ENCODE data around the gene PRKN. TPM values are rescaled to one million over a fixed set of nuclear protein-coding genes. Genes with fewer than 3 reads are reported as not detected.

The PRKN gene
- total RNA-seq, 2 experiments from 2014 or later, result not detected

DNA sequence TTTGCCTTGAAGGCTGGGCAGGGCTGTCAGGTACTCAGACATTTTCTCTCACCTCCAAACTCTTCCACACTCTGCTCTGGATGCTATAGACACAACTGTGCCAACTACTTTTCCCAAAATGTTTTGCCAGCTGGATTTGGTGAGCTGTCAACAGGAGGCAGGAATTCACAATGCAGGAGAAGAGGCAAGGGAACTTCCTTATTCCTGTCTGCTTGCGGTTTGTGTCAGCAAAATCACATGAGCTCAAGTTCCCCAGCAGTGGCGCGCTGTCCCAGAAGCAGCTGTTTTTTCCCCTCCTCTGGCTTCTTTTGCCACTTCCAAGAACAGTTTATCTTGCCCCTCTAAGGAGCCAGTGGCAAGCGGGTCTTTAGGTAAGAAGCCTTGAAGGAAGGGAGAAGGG, 608.2 kb downstream of the PRKN start:
- no peaks in the 10 kb centered on the region for H3K4me1 Mint-ChIP-seq
- no peak overlapping the region for H3K4me3 Mint-ChIP-seq
- H3K27ac Mint-ChIP-seq, result no peak overlapping the region
- no peaks in the 10 kb centered on the region for H3K27me3 Mint-ChIP-seq
- no peaks in the 10 kb centered on the region for H3K36me3 Mint-ChIP-seq
- no peak for ATAC-seq
- no peaks in the 10 kb centered on the region for H3K9me3 Mint-ChIP-seq (ENCODE audit: low read depth)
- DNase-seq, result no peak
- CTCF ChIA-PET, result no interaction called here

DNA sequence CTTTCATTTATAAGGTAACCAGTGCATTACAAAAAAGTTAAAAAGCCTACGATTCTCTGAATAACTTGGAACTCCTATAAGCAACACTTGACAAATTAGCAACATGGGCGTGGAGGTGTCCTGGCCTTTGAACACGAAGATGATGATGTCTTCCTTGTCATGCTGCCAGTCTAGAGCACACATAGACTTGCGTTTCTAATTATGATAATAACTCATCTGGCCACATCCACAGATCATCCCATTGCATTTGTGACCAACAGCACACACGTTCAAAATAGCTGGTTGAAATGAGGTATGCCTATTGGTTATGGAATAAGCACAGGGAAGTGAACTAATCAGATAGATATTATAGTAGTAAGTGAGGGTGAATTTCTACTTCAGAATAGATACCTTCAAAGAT, 608.9 kb downstream of the PRKN start:
- CTCF ChIA-PET, result no interaction called here
- ATAC-seq, result no peak
- no peaks in the 10 kb centered on the region for H3K4me1 Mint-ChIP-seq
- no peaks in the 10 kb centered on the region for H3K27me3 Mint-ChIP-seq
- no peak overlapping the region for H3K27ac Mint-ChIP-seq
- no peaks in the 10 kb centered on the region for H3K36me3 Mint-ChIP-seq
- no peaks in the 10 kb centered on the region for H3K9me3 Mint-ChIP-seq (ENCODE audit: low read depth)
- no peak overlapping the region for H3K4me3 Mint-ChIP-seq
- no peak for DNase-seq

DNA sequence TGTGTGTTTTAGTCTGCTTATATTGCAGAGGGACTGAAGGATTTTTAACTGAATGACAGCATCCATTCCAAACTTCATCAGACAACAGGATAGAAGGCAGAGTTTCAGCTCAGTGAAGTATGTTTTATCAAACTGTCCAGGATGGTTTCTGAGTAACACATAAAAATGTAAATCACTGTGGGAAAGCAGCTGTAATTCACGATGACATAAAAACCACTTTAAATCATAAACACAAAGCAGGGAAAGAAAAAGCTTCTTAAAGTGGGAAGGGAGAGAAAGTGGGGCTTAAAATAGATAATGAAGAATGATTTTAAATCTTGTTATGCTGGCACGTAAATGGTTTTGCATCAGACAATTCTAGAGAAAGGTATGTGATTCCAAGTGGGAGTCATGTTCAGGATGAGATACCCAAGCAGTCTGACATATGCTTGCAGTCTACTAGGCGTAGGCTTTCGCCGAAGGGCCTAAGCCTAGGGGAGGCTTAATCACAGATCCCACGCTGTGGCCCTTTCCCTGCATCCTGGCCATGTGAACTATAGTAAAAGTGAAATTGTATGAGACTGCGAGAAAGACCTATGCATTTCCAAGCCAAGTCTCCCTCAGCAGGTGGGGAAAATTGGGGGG, 610.6 kb downstream of the PRKN start:
- CTCF ChIA-PET, result no interaction called here
- Mint-ChIP-seq H3K4me1 (no peaks in the 10 kb centered on the region), H3K4me3 (no peak overlapping the region), H3K9me3 (ENCODE audit: low read depth) (no peaks in the 10 kb centered on the region), H3K36me3 (no peaks in the 10 kb centered on the region), H3K27me3 (no peaks in the 10 kb centered on the region), H3K27ac (no peak overlapping the region)
- DNase-seq (no peak), ATAC-seq (no peak)

DNA sequence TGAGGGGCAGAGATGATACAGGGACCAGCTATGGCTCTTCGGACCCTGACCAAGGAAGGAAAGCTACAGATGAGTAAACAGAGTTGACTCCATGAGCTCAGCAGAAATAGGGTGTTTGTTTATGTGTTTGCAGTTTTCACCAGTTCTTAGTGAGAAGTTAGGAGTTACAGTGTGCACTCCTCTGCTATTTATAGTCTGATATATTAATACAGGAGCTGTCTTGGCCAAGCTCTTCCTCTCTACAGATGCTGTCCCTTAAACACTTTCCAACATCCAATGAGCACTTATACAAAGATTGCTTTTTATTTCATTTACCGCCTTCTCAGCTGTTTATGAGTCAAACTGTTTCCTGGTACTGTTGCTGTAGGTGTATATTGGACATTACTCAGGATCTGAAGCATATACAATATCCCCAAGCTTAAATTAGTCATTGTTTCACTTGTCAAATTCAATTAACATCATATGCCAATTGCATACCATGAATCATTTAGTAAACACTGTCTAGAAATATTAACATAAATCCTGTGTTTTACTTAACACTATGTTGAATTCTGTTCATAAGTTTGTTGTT, 618.0 kb downstream of the PRKN start:
- DNase-seq, result no peak

DNA sequence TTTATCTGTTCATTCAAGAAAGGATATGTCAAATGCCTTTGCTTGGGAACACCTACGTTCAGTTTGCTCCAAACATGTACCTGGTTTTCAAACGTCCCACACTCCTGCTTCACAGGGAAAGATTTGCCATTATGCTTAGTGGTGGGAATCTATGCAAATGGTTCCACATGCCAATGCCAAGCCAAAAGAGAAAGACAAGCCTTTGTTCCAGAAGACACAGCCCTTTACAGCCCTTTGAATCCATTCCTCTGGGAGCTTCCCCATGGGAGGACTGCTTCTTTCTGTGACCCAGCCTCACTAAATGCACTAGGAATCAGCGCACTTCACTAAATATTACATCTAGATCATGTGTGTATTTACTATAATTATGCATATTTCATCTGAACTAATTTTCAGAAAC, 619.5 kb downstream of the PRKN start:
- H3K9me3 Mint-ChIP-seq (ENCODE audit: low read depth), result peaks cover 7% of the 10 kb centered on the region
- H3K27ac Mint-ChIP-seq, result no peak overlapping the region
- H3K4me1 Mint-ChIP-seq, result peaks cover 2% of the 10 kb centered on the region
- DNase-seq, result no peak
- H3K36me3 Mint-ChIP-seq, result no peaks in the 10 kb centered on the region
- CTCF ChIA-PET, result no interaction called here
- no peak overlapping the region for H3K4me3 Mint-ChIP-seq
- ATAC-seq, result no peak
- no peaks in the 10 kb centered on the region for H3K27me3 Mint-ChIP-seq

More for the DNA sequence above, 618.0 kb downstream of the PRKN start:
- peaks cover 7% of the 10 kb centered on the region for H3K9me3 Mint-ChIP-seq (ENCODE audit: low read depth)
- no peaks in the 10 kb centered on the region for H3K27me3 Mint-ChIP-seq
- no peak for ATAC-seq
- no peaks in the 10 kb centered on the region for H3K36me3 Mint-ChIP-seq
- CTCF ChIA-PET, result no interaction called here
- H3K4me3 Mint-ChIP-seq, result no peak overlapping the region
- peaks cover 2% of the 10 kb centered on the region for H3K4me1 Mint-ChIP-seq
- H3K27ac Mint-ChIP-seq, result no peak overlapping the region

DNA sequence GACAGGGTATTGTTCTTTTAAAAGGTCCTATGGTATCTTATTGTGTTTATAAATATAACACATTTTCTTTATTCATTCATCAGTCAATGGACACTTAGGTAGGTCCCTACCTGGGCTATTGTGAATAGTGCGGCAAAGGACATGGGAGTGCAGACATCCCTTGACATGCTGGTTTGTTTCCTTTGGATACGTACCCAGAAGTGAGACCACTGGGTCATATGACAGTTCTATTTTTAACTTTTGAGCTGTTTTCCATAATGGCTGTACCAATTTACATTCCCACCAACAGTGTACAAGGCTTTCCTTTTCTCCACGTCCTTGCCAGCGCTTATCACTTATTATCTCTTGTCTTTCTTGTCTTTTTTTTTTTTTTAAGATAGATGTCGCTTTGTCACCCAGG, 627.5 kb downstream of the PRKN start:
- Mint-ChIP-seq H3K4me1 (no peaks in the 10 kb centered on the region), H3K9me3 (ENCODE audit: low read depth) (peaks cover 4% of the 10 kb centered on the region), H3K4me3 (no peak overlapping the region), H3K27me3 (no peaks in the 10 kb centered on the region), H3K36me3 (no peaks in the 10 kb centered on the region), H3K27ac (no peak overlapping the region)
- no peak for ATAC-seq
- CTCF ChIA-PET, result no interaction called here
- DNase-seq, result no peak

DNA sequence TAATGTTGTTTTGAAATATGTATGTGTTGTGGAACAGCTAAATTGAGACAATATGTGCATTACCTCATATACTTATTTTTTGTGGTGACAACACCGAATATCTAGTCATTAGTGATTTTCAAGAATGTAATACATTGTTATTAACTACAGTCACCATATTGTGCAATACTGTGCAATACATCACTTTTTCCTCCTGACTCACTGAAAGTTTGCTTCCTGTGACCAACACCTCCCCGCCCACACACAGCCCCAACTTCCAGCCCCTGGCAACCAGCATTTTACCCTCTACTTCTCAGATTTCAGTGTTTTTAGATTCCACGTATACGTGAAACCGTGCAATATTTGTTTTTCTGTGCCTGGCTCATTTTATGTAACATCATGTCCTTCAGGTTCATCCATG, 627.9 kb downstream of the PRKN start:
- H3K36me3 Mint-ChIP-seq, result no peaks in the 10 kb centered on the region
- CTCF ChIA-PET, result no interaction called here
- H3K27ac Mint-ChIP-seq, result no peak overlapping the region
- H3K9me3 Mint-ChIP-seq (ENCODE audit: low read depth), result peaks cover 3% of the 10 kb centered on the region
- H3K4me1 Mint-ChIP-seq, result no peaks in the 10 kb centered on the region
- DNase-seq, result no peak
- ATAC-seq, result no peak
- no peaks in the 10 kb centered on the region for H3K27me3 Mint-ChIP-seq
- H3K4me3 Mint-ChIP-seq, result no peak overlapping the region

DNA sequence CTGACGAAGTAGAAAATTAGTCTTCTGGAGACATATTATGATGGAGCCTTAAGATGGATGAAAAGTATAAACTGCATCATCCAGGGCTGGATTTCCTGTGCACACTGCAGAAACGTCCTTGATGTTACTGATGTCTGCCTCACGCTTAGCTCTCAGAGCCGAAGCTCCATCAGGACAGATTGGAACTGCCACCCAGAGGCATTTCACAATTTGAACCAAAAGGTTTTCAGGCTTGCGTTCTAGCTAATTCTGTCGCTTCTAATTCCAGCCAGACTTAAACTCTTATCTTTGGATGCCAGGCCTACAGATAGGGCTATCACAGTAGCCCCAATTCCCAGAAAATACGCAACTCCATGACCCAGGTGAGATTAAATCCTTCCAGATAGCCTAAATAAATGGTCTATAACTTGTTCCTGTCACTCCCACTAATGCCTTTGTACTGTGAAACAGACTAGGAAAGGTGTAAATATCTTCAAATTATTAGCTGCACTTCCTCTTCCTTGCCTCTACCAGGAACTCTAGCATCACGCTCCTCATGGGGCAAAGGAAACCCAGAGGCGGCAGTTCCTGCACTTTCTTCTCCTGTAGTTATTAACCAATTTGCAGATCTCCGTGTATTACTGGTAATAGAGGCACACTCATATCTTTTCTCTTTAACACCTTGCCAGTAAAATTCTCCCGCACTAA, 634.6 kb downstream of the PRKN start:
- no peaks in the 10 kb centered on the region for H3K4me1 Mint-ChIP-seq
- no peaks in the 10 kb centered on the region for H3K27me3 Mint-ChIP-seq
- CTCF ChIA-PET, result no interaction called here
- H3K4me3 Mint-ChIP-seq, result no peak overlapping the region
- DNase-seq, result no peak
- peaks cover 3% of the 10 kb centered on the region for H3K9me3 Mint-ChIP-seq (ENCODE audit: low read depth)
- H3K36me3 Mint-ChIP-seq, result no peaks in the 10 kb centered on the region
- no peak for ATAC-seq
- H3K27ac Mint-ChIP-seq, result no peak overlapping the region

DNA sequence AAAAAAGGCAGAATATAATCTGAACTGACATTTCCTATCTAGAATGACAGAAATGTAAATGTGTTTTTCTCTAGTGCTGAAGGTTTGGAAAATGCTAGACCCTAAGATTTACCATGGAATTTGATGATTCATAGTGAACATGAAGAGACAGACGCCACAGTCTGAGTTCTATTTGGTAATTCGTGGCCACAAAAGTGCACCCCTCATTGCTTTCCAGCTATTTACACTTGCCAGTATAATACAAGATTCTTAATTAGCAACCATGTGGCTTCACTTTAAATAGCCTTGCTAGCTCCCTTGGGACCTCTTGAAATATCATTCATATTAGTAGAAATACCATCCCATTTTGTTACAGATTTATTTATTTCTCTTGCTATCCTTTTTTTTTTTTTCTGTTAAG, 636.8 kb downstream of the PRKN start:
- Mint-ChIP-seq H3K4me3 (no peak overlapping the region), H3K36me3 (no peaks in the 10 kb centered on the region), H3K27ac (no peak overlapping the region), H3K27me3 (no peaks in the 10 kb centered on the region), H3K4me1 (no peaks in the 10 kb centered on the region), H3K9me3 (ENCODE audit: low read depth) (no peaks in the 10 kb centered on the region)
- ATAC-seq, result no peak
- DNase-seq, result no peak
- CTCF ChIA-PET, result no interaction called here

DNA sequence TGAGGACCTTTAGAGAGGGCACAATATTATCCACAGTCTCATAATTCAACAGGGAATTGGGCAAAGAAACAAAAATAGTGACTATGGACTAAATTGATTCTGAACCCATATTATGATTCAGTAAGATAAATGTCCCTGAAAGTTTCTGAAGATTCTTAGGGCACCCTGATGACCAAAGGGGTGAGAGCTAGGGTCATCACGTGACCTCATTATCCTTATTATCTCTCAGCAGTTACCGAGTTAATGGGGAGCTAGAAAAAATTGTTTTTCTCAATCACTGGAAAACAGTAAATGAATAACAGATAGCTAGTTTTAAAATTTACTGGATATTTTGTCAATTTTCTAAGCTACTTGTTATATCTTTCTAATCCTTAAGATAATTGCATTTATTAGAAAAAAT, 639.5 kb downstream of the PRKN start:
- Mint-ChIP-seq H3K4me1 (no peaks in the 10 kb centered on the region), H3K4me3 (no peak overlapping the region), H3K27me3 (no peaks in the 10 kb centered on the region), H3K27ac (no peak overlapping the region), H3K36me3 (no peaks in the 10 kb centered on the region), H3K9me3 (ENCODE audit: low read depth) (peaks cover 2% of the 10 kb centered on the region)
- CTCF ChIA-PET, result no interaction called here
- DNase-seq, result no peak
- no peak for ATAC-seq

DNA sequence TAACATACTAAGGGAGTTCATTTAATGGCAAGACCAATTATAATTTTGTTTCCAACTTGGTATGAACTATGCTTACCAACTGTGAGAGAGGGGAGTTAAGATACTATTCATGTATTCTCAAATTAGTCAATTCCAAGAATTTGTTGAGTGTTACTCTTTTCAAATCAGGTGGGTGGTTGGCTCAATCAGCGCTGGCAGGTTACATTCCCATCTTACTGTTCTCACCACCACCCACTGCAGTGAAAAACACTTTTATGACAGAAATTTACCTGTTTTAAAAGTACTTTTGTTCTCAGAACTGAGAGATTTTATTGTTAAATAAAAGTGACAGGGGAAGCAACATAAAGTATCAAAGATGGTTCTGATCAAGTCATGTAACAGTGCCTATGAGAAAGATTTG, 642.0 kb downstream of the PRKN start:
- H3K4me1 Mint-ChIP-seq, result no peaks in the 10 kb centered on the region
- DNase-seq (no peak), ATAC-seq (no peak)
- H3K9me3 Mint-ChIP-seq (ENCODE audit: low read depth), result peaks cover 3% of the 10 kb centered on the region
- H3K36me3 Mint-ChIP-seq, result no peaks in the 10 kb centered on the region
- H3K4me3 Mint-ChIP-seq, result no peak overlapping the region
- H3K27me3 Mint-ChIP-seq, result no peaks in the 10 kb centered on the region
- CTCF ChIA-PET, result no interaction called here
- H3K27ac Mint-ChIP-seq, result no peak overlapping the region

DNA sequence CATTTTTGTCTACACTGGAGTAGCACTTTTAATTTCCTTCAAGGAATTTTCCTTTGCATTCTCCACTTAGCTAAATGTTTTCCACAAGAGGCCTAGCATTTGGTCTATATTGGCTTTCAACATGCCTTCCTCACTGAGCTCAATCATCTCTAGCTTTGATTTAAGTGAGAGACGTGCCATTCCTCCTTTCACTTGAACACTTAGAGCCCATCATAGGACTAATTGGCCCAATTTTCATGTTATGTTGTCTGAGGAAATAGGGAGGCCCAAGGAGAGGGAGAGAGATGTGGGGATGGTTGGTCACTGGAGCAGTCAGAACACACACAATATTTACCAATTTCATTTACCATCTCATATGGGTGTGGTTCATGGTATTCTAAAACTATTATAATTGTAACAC, 645.0 kb downstream of the PRKN start:
- Mint-ChIP-seq H3K27ac (no peak overlapping the region), H3K36me3 (no peaks in the 10 kb centered on the region)
- no peak for ATAC-seq

DNA sequence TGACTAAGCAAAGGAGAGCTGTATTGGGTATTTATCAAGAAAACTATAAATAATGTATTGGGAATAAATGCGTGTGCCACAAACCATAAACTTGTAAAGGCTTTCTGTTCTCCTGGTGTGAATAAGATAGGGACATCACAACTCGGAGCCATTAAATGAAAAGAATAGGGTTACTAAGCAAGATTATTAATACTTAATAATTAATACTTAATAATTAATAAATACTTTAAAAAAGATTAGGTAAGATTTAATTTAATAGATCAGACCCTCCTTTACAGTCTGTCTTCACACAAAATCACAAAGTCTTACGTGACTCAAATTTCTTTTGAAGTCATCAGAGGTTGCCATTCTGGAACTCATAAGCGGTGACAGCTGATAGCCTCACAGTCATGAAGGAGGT, 648.9 kb downstream of the PRKN start:
- ATAC-seq (no peak), DNase-seq (no peak)
- H3K27me3 Mint-ChIP-seq, result no peaks in the 10 kb centered on the region
- peaks cover 5% of the 10 kb centered on the region for H3K9me3 Mint-ChIP-seq (ENCODE audit: low read depth)
- H3K27ac Mint-ChIP-seq, result no peak overlapping the region
- CTCF ChIA-PET, result no interaction called here
- H3K4me1 Mint-ChIP-seq, result no peaks in the 10 kb centered on the region
- H3K4me3 Mint-ChIP-seq, result no peak overlapping the region
- no peaks in the 10 kb centered on the region for H3K36me3 Mint-ChIP-seq

More for the DNA sequence above, 645.0 kb downstream of the PRKN start:
- Mint-ChIP-seq H3K4me3 (no peak overlapping the region), H3K4me1 (no peaks in the 10 kb centered on the region), H3K27me3 (no peaks in the 10 kb centered on the region), H3K9me3 (ENCODE audit: low read depth) (peaks cover 3% of the 10 kb centered on the region)
- no peak for DNase-seq
- CTCF ChIA-PET, result no interaction called here

DNA sequence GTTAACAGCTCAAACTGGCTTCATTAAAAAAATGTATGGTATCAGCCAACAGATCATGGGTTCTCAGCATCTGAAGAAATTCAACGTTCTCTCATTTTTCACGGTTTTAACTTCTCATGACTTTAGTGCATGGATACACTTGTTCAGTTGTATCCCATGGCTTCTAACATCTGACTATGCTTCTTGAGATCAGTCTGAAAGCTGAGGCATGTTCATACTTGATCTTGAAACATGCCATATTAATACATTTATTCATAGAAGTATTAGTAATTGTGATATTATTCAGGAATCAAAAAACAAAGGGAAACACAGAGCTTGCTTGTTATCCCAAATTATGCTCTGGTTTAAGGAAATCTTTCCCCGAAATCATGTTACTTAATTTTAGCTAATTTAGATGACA, 649.4 kb downstream of the PRKN start:
- ATAC-seq (no peak), DNase-seq (no peak)
- peaks cover 4% of the 10 kb centered on the region for H3K9me3 Mint-ChIP-seq (ENCODE audit: low read depth)
- H3K4me3 Mint-ChIP-seq, result no peak overlapping the region
- H3K27ac Mint-ChIP-seq, result no peak overlapping the region
- no peaks in the 10 kb centered on the region for H3K27me3 Mint-ChIP-seq
- no peaks in the 10 kb centered on the region for H3K4me1 Mint-ChIP-seq
- CTCF ChIA-PET, result no interaction called here
- H3K36me3 Mint-ChIP-seq, result no peaks in the 10 kb centered on the region
